Gastrocnemius medialis (tissue), 4 donors: ENCODE results near the gene FAM13A. TPM values are rescaled to one million over a fixed set of nuclear protein-coding genes. Genes with fewer than 3 reads are reported as not detected.
A peak's percentile ranks its signal among the peaks of the same experiment; 100 is the strongest.

Experiments
- ATAC-seq, 2 donors: fragments of 150-250 bp; one replicate each; pipeline ENCODE4 v1.9.1; 2016
- DNase-seq, 2 donors: peaks; one replicate each; pipeline ENCODE4 v3.0.0-alpha.2; 2019
- H3K27ac ChIP-seq, 4 donors: fragments of 200-600 bp; sonication (generic); 1 replicate in 1 of 4; 2 replicates in 3 of 4; pipeline ENCODE4 v1.5.1; 2016 to 2018; ENCODE audit warnings: mild to moderate bottlenecking in 2 of 4, moderate library complexity in 1 of 4
- H3K27me3 ChIP-seq, 3 donors: fragments of 200-600 bp; sonication (generic) in 2 of 3; 1 replicate in 1 of 3; 2 replicates in 2 of 3; pipeline versions ENCODE4 v1.5.1 to v1.6.0; 2016 to 2019; ENCODE audit warnings: mild to moderate bottlenecking in 1 of 3, moderate library complexity in 1 of 3
- H3K36me3 ChIP-seq, 2 donors: fragments of 200-600 bp; sonication (generic) in 1 of 2; one replicate each; pipeline ENCODE4 v1.5.1; 2017 to 2018
- H3K4me1 ChIP-seq, 2 donors: fragments of 200-600 bp; sonication (generic) in 1 of 2; one replicate each; pipeline ENCODE4 v1.5.1; 2016 to 2017; ENCODE audit warnings: mild to moderate bottlenecking in 2 of 2
- H3K4me3 ChIP-seq, 4 donors: fragments of 200-600 bp; sonication (generic) in 3 of 4; 1 replicate in 1 of 4; 2 replicates in 3 of 4; pipeline ENCODE4 v1.5.1; 2016 to 2019; ENCODE audit warnings: mild to moderate bottlenecking in 2 of 4
- H3K9me3 ChIP-seq, 3 donors: fragments of 200-600 bp; sonication (generic) in 2 of 3; 1 replicate in 1 of 3; 2 replicates in 2 of 3; pipeline ENCODE4 v1.5.1; 2016 to 2019
- POLR2A ChIP-seq, 2 donors: fragments of 450-650 bp; IDR thresholded peaks; one replicate each; pipeline ENCODE4 v1.6.1; 2017; ENCODE audit warnings: antibody characterized with exemption in 2 of 2, mild to moderate bottlenecking in 2 of 2, moderate library complexity in 2 of 2
- in situ Hi-C, 4 donors: fragments of 200-750 bp; cut with MboI; loops; one replicate each; pipeline versions ENCODE4 v1.15.0 to v1.8.0; 2017; ENCODE audit warnings: low sequenced_read_pairs in 4 of 4
- intact Hi-C: fragments of 100-400 bp; cut with DNase I; formaldehyde crosslinking; loops from one replicate; pipeline ENCODE4 v1.15.1; 2023; ENCODE audit warnings: low total_unique reads
- total RNA-seq, 4 donors: library from RNA; depleted of rRNA; stranded (reverse); fragments of >200 nt; gene quantifications; one replicate each; pipeline versions ENCODE4 v1.1.0 to v1.2.3, GENCODE V29; 2016
- TF ChIP-seq, protein P1 (sequence below), 5 experiments: fragments of 450-650 bp in 3 of 5; fragments of 200-600 bp in 2 of 5; sonication (generic) in 2 of 5; IDR thresholded peaks in 4 of 5; conservative IDR thresholded peaks in 1 of 5; 1 replicate in 4 of 5; 2 replicates in 1 of 5; pipeline ENCODE4 v1.5.1; 2016 to 2019; ENCODE audit warnings: antibody characterized with exemption in 5 of 5, mild to moderate bottlenecking in 3 of 5, moderate library complexity in 3 of 5

Gene FAM13A
- total RNA-seq, 4 donors from 2014 or later = 6.7 to 14.1 (median 11.4) TPM

DNA sequence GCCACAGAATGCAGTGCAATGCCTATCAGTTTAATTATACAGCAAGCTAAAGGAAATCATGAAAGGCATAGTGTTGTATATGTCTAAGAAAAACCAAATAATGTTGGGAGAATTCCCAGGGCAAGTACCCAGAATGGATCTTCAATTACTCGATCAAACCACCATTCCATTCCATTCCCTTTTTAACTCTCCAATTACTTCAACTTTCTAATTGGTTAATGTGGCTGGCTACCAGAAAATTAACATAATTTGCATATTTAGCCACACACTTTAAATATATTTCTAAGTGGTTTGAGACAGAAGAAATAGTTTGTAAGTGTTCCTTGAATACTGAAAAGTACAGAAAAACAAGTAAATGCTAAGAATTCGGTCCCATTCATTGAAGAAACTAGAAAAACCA lies 247.9 kb downstream of the FAM13A start:
- ATAC-seq (no peak), DNase-seq (no peak)
- TF ChIP-seq POLR2A (IDR thresholded peaks at IDR 0.05) = no peak
- TF ChIP-seq, protein P1, sequence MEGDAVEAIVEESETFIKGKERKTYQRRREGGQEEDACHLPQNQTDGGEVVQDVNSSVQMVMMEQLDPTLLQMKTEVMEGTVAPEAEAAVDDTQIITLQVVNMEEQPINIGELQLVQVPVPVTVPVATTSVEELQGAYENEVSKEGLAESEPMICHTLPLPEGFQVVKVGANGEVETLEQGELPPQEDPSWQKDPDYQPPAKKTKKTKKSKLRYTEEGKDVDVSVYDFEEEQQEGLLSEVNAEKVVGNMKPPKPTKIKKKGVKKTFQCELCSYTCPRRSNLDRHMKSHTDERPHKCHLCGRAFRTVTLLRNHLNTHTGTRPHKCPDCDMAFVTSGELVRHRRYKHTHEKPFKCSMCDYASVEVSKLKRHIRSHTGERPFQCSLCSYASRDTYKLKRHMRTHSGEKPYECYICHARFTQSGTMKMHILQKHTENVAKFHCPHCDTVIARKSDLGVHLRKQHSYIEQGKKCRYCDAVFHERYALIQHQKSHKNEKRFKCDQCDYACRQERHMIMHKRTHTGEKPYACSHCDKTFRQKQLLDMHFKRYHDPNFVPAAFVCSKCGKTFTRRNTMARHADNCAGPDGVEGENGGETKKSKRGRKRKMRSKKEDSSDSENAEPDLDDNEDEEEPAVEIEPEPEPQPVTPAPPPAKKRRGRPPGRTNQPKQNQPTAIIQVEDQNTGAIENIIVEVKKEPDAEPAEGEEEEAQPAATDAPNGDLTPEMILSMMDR (IDR thresholded peaks at IDR 0.05 in 4 of 5, conservative IDR thresholded peaks at IDR 0.05 in 1 of 5) = no peak
- in situ Hi-C loops (loop anchor here in 2 of 4 donors (10.0 kb wide), 2 partner anchors 94 to 104 kb away; no protein-coding TSS in a partner anchor), intact Hi-C loops (no loop called here)
- Histone ChIP-seq H3K36me3 (no peaks in the 10 kb centered on the region), H3K9me3 (no peaks in the 10 kb centered on the region), H3K27ac (peak overlapping the region in 2 of 4 donors; percentile 1 to 26), H3K4me1 (peaks cover 36 to 51% of the 10 kb centered on the region in 2 donors), H3K4me3 (peak overlapping the region in 2 of 4 donors; percentile 16 to 26), H3K27me3 (no peaks in the 10 kb centered on the region)

DNA sequence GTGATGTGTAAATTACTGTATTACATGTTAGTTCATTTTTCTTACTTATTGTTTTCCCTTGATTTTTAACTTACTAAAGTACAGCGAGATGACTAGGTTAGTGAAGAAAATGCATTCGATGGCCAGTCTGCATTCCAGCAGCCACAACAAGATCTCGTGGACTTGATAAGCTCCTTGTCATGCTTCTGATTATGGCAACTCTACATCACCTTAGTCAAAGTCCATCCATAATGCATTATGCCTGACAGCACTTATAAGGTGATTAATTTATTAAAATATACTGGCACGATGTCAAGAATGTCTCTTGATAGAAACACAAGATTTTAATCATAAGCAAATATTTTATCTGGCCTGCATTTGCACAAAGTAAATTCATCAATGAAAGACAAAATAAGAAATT lies 249.5 kb downstream of the FAM13A start:
- Histone ChIP-seq H3K4me1 (peaks cover 35 to 56% of the 10 kb centered on the region in 2 donors), H3K27ac (peak overlapping the region in 2 of 4 donors; percentile 0 to 15), H3K4me3 (no peak overlapping the region), H3K36me3 (no peaks in the 10 kb centered on the region), H3K9me3 (no peaks in the 10 kb centered on the region), H3K27me3 (no peaks in the 10 kb centered on the region)
- DNase-seq (no peak), ATAC-seq (no peak)
- in situ Hi-C loops = loop anchor here in 2 of 4 donors (10.0 kb wide), 2 partner anchors 93 to 103 kb away; no protein-coding TSS in a partner anchor
- intact Hi-C loops = no loop called here
- no peak for TF ChIP-seq POLR2A (IDR thresholded peaks at IDR 0.05)
- TF ChIP-seq, protein P1 (IDR thresholded peaks at IDR 0.05 in 4 of 5, conservative IDR thresholded peaks at IDR 0.05 in 1 of 5) = no peak

DNA sequence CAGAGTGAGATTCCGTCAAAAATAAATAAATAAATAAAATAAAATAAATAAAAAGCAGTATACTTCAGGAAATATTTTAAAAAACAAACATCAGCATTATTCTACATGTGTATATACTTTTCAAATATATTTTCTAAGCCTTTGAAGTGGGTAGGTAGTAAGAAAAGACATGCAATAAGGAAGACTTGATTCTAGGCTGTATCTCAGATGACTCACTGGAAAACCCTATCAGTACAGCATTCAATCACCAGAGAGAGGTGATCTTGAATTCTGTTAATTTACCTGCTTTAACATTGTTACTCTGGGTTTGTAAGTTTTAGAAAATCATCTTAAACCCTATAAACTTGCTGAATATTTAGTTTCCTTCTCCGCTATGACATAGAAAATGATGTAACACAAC lies 252.8 kb downstream of the FAM13A start:
- Histone ChIP-seq H3K27me3 (no peaks in the 10 kb centered on the region), H3K9me3 (no peaks in the 10 kb centered on the region), H3K36me3 (no peaks in the 10 kb centered on the region), H3K27ac (peak overlapping the region; percentile 28 to 74 (median 50)), H3K4me3 (no peak overlapping the region), H3K4me1 (peaks cover 14 to 45% of the 10 kb centered on the region in 2 donors)
- intact Hi-C loops (no loop called here), in situ Hi-C loops (loop anchor here in 3 of 4 donors (5.0 to 10.0 kb wide), 3 partner anchors 89 to 99 kb away; no protein-coding TSS in a partner anchor)
- DNase-seq = no peak
- TF ChIP-seq, protein P1 (IDR thresholded peaks at IDR 0.05 in 4 of 5, conservative IDR thresholded peaks at IDR 0.05 in 1 of 5) = no peak
- no peak for TF ChIP-seq POLR2A (IDR thresholded peaks at IDR 0.05)
- no peak for ATAC-seq

DNA sequence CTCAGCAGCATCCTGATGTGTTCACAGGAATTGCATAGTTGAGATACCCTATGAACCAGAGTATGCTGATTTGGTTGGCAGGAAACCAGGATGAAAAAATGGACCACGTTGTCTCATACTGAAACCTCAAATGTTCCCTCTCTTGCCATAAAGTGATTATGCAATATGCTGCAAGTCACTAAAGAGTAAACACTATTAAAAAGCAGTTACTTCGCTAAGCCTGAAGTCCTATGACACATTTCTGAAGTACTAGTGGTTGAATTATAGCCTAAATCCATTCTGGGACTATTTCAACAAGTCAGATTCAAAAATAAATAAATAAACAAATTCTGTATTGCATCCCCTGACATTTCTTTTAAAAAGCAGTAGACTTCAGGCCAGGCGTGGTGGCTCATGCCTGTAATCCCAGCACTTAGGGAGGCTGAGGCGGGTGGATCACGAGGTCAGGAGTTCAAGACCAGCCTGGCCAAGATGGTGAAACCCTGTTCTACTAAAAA lies 253.3 kb downstream of the FAM13A start:
- no peak for TF ChIP-seq POLR2A (IDR thresholded peaks at IDR 0.05)
- TF ChIP-seq, protein P1 (IDR thresholded peaks at IDR 0.05 in 4 of 5, conservative IDR thresholded peaks at IDR 0.05 in 1 of 5) = no peak
- H3K36me3 ChIP-seq = no peaks in the 10 kb centered on the region
- H3K27me3 ChIP-seq = no peaks in the 10 kb centered on the region
- DNase-seq (peak; percentile 38 to 64), ATAC-seq (peak; percentile 94 to 97)
- no peak overlapping the region for H3K4me3 ChIP-seq
- peak overlapping the region; percentile 28 to 74 (median 53) for H3K27ac ChIP-seq
- in situ Hi-C loops (loop anchor here in 3 of 4 donors (5.0 to 10.0 kb wide), 3 partner anchors 89 to 99 kb away; no protein-coding TSS in a partner anchor), intact Hi-C loops (no loop called here)
- no peaks in the 10 kb centered on the region for H3K9me3 ChIP-seq
- H3K4me1 ChIP-seq = peaks cover 9 to 39% of the 10 kb centered on the region in 2 donors
